GM15510 (cell line): ENCODE results near the gene ALKBH2.

Experiments used
- POLR2A ChIP-seq: IDR thresholded peaks from 3 replicates; pipeline ENCODE4 v1.6.1; 2011; ENCODE audit warnings: borderline replicate concordance; ENCODE audit not compliant: insufficient read length; ENCODE audit errors: extremely low read depth

The ALKBH2 gene

DNA sequence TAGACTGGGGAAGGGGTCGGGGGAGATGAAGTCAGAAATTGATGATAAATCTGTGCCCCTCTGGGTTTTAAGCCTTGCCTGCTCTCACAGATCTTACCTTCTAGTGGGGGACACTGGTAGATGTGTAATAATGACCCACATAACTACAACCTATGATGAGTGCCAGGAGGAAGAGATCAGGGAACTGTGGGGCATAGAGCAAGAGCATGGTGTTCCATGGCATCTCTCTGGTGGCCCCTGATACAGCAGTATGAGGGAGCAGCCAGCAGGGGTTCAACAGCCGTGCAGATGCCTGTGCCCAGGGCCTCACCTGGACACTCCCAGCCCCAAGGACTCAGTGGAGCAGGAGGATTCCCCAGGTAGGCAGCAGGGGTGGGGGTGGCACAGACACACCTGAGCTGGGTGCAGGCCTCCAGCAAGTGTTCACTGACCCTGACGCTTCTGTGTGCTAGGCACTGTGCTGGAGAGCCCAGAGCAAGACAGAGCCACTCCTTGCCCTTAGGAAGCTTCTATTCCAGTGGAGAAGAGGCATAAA is 28.1 kb upstream of the ALKBH2 start:
- no peak for TF ChIP-seq POLR2A

- no peak for TF ChIP-seq POLR2A
Observed at GRCh38 chr12:109120557-109120956, 27.3 kb upstream of the ALKBH2 start.

- TF ChIP-seq POLR2A = no peak
Observed at GRCh38 chr12:109120095-109120494, 26.8 kb upstream of the ALKBH2 start.

DNA sequence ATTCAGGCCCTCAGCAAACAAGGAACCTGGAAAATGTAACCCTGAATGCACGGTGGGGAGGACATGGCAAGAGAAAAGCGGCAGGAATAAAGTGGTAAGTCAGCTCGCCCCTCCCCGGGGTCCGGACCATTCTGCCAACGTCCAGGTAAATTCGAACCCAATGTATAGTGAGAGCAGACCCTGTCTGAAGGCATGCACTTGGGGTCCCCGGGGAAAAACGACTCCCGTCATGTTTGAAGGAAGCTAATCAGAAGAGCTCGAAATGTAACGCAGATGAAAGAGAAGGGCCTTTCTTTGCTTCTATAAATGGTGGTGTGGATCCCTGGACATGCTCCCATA is 23.3 kb upstream of the ALKBH2 start:
- no peak for TF ChIP-seq POLR2A

- TF ChIP-seq POLR2A = no peak
Observed at GRCh38 chr12:109115758-109116610, 22.7 kb upstream of the ALKBH2 start, which contains the start of gene ACACB. ACACB (plus strand) TSS chr12:109116587; CDS start chr12:109139406, 22,819 bp downstream.

- TF ChIP-seq POLR2A = no peak
Observed at GRCh38 chr12:109115404-109115757, 22.1 kb upstream of the ALKBH2 start.

DNA sequence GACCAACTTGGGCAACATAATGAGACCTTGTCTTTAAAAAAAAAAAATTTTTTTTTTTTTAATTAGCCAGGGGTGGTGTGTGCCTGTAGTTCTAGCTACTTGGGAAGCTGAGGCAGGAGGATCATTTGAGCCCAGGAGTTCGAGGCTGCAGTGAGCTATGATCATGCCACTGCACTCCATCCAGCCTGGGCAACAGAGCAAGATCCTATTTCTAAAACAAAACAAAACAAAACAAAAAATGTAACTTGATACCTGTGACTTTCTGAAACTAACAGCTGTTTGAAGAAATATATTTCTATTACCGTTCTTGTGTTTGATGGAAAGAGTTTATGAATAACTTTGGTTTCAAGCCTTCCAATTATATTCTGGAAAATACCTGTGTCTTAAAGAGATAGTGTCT is 21.4 kb upstream of the ALKBH2 start:
- TF ChIP-seq POLR2A = no peak

- TF ChIP-seq POLR2A = no peak
Observed at GRCh38 chr12:109113661-109114321, 20.5 kb upstream of the ALKBH2 start.

DNA sequence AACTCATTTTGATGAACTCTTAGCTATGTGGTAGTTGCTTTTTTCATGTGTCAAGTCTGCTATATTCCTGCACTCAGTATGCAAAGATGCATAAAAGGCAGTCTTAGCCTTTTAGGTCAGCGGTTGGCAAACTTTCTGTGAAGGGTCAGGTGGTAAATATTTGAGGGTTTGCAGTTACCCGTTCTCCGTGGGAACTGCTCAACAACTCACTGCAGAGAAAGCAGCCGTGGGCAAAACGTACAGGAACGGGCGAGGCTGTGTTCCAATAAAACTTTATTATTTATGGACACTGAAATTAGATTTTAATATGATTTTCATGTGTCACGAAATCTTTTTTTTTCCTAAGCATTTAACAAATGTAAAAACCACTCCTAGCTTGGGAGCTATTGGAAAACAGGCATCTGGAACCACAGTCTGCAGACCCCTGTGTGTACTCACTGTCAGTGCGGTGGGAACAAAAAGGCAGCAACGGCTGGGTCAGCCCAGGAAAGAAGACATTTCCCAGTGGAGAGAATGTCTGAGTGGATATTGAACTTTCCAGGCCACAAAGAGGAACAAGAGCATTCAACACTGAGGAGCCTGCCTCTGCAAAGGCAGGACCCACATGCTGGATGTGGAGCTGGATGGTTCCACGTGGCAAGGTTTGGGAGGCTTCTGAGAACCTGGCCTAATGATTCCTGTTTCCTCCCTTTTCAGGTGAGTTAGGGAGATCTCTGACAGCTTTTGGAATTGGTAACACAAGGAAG is 19.6 kb upstream of the ALKBH2 start:
- no peak for TF ChIP-seq POLR2A

DNA sequence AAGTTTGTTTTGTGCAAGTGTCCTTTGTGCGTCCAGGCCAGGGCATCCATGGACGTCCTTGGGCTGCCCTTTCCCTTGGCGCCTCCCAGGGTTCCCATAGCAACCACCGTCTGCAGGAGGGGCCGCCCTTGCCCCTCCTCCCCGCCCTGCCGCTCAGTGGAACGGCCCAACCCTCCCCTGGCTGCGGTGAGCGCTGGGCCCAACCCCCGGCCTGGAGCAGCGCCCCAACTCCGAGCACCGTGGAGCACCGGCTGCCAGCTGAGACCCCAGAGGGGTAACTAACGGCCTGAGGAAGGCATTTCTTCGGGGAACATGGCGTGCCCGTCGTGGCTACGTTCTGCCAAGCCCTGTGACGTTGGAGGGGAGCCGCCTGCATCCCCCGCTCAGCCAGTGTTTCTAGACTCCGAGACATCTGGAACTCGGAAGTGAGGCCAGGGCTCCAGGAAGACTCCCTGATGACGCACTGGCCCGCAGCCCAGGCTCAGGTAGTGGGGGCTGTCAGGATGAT is 17.8 kb upstream of the ALKBH2 start:
- TF ChIP-seq POLR2A = no peak

GRCh38 chr12:109109746-109110350 is 16.6 kb upstream of the ALKBH2 start:
- no peak for TF ChIP-seq POLR2A

DNA sequence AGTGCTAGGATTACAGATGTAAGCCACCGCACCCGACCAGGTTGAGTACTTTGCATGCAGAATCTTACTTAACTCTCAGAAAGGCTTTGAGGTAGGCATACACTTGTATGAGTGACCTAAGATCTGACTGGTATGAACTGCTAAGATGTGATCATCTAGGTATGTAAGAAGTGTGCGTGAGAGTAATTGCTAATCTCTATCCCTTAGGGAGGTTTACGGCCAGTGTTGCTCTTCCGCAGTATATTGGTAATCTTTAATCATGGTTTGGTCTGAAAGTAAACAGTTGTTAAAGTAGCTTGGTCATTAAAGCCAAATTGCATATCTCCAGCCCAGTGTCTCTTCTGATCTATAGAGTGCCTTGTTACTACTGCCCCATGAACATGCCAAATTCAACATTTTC is 11.9 kb upstream of the ALKBH2 start:
- no peak for TF ChIP-seq POLR2A

DNA sequence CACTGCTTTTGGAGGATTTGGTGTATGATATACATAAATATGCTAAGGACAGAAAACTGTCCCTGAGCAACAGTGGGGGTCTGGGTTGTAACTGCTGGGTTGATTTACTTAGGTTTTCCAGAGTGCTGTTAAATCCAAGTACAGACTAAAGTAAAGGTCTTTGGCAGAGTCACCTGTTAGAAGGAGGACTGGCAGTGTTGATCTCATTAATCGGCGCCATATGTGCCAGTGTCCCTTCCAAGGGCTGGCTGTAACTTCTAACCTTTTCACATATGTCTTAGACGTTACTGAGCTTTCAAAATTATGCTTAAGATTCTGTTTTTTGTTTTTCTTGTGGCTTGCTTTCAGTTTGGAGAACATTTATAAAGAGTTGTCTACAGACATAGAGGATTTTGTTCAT is 9.2 kb upstream of the ALKBH2 start:
- no peak for TF ChIP-seq POLR2A

DNA sequence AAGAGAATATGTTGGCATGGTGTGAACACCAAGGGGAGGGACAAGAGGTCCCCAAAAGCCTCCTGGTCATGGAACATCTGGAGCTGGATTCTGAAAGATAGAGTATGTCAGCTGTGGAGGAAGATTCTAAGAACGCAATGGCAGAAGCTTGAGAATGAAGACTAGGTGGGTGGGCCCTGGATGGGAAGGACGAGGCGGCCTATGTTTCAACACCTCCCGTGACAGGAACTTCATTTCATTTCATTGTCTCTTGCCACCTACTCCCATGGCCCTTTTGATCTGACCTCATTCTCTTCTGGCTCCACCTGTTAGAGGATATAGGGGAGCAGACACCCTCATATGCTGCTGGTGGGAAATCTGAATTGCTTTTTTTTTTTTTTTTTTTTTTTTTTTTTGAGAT is 7.5 kb upstream of the ALKBH2 start:
- TF ChIP-seq POLR2A = no peak
